GM18520 (cell line): ENCODE results near the gene C3orf85.

Experiments used
- ATAC-seq: cut with Tn5 transposase; IDR thresholded peaks from one replicate; pipeline ENCODE4 v1.9.1; 2021; ENCODE audit not compliant: unreplicated experiment

Gene C3orf85

DNA sequence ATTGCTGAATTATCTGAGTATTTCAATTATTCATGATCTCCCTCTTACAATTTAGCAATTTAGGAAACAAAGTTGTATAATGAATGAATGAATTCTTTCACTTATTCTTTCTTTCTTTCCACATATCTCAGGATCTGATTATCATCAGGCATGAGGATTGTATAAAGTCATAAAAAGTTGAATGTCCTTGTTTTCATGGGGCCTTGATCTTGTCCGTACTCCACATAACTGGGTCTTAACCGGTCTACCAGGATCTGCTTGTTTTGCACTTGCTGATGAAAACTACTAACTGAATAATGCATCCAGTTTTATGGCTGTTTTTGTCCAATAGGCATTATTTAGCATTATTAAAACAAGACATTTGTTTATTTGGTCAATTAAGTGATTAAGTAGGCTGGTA, 12.6 kb downstream of the C3orf85 start:
- ATAC-seq = no peak

DNA sequence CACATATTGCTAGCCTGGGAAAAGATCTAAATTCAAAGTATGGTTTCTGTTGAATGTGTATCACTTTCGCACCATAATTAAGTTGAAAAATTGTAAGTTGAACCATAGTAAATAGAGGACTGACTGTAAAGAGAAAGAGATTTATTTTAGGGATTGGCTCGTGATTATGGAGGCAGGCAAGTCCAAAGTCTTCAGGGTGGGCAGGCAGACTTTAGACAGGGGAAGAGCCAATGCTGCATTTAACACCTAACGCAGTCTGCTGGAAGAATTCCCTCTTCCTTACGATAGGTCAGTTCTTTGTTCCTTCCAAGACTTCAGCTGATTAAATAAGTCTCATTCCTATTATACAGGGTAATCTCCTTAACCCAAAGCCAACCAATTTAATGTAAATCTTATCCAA, 15.8 kb downstream of the C3orf85 start:
- no peak for ATAC-seq

- no peak for ATAC-seq
Observed at GRCh38 chr3:109154979-109155378, 18.5 kb downstream of the C3orf85 start.

GRCh38 chr3:109155828-109156227, 19.3 kb downstream of the C3orf85 start:
- no peak for ATAC-seq

DNA sequence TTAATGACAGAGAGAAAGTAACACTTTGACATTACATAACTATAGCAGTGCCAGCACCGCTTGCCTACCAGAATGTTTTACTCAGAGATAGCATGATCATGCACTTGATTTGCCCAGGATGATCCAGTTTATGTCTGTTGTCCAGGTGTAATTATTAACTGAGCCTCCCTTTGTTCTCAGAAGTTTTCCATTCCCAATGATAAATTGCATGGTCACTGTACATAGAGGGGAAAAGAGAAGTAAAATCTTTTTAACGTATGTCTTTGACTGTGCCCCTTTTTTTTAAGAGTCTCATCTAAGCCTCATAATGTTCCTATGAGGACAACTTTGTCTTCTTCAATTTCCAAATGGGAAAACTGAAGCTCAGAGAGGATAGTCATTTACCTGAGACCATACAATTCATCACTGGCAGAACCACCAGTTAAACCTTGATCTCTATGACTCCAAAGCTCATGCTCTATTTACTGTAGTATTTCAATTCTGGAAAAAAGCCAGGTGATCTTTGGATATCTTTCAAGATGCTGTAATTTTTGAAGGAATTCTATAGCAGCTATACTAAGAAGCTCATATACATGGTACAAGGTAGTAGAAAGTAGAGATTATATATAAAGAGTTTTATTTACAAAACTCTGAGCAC, 25.1 kb downstream of the C3orf85 start:
- no peak for ATAC-seq

DNA sequence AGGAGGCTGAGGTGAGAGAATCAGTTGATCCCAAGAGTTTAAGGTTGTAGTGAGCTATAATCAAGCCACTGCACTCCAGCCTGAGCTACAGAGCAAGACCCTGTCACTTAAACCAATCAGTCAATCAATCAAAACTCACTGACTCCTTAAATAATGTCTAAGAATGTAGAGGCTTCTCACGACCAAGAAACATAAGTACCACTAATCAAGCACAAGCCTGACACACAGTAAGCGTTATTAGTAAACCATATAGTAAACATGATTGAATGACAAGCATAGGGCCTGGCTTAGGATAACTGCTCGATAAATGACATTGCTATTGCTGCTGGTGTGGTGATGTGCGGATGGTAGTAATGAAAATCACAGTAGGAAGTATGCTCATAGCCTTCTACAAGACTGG, 29.4 kb downstream of the C3orf85 start:
- ATAC-seq = no peak

- no peak for ATAC-seq
Observed at GRCh38 chr3:109171479-109171878, 35.0 kb downstream of the C3orf85 start.

DNA sequence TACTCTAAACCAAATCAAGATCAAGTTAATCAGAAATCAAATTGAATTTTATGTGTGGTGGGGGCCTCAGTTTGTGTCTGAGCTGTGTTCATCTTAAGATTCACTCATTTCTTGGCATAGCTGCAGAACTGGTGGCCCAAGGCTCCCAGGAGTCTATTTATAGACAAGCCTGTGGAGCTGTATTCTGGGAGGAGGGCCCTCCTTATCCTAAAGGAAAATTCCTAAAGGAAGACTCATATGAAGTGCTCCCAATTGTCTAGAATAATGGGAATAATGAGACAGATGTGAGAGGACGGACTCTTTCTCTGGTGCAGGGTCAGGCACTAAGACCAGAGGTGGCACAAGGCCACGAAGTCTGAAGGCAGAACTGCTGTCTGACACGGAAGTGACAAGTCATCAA, 38.9 kb downstream of the C3orf85 start:
- ATAC-seq = no peak

DNA sequence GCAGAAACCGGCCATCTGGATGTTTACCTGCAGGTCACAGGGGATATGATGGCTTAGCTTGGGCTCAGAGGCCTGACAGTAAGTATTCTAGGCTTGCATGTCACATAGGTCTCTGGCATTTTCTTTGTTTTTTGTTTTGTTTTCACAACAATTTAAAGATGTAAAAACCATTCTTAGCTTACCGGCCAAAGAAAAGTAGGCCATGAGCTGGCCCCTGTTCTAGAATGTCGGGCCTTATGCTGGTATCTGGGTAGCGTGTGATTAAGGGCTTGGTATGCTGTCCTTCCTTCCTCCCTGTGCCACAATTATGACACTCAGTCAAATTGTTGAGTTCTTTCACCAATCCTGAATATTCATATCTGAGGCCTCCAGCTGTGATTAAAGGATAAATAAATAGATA, 40.2 kb downstream of the C3orf85 start:
- ATAC-seq = no peak

- ATAC-seq = no peak
Observed at GRCh38 chr3:109177908-109178307, 41.4 kb downstream of the C3orf85 start.

DNA sequence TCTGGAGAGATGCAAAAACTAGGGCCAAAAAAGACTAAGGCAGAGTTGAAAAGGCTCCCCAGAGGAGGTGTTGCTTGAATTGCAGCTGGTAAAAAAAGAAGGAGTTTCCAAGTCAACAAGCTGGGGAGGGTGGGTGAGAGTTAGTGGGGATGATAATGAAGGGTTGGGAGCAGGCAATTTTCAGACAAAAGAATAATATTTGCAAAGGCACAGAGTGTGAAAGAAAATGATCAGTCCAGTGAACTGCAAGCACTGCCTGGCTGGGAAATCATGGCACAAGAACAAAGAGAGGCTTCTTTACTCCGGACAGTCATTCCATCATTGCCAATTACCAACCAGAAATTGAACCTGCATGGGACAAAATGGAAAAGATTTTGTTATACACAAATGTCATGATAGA, 42.2 kb downstream of the C3orf85 start:
- ATAC-seq = no peak

DNA sequence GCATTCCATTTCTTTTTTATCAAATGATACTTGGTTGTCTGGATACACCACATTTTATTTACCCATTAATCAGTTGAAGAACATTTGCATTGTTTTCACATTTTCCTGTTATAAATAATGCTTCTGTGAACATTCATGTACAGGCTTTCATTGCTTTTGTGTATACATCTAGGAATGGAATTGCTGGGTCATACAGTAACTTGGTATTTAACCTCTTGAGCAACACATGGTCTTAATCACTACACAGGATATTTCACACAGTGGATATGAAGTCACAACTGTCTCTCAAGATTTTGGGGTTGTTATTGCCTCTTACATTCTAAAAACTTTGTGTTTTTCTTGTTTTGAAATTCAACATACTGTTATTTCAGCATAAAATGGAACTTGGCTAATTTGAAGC, 48.2 kb downstream of the C3orf85 start:
- no peak for ATAC-seq

- no peak for ATAC-seq
Observed at GRCh38 chr3:109187390-109187789, 50.9 kb downstream of the C3orf85 start.

DNA sequence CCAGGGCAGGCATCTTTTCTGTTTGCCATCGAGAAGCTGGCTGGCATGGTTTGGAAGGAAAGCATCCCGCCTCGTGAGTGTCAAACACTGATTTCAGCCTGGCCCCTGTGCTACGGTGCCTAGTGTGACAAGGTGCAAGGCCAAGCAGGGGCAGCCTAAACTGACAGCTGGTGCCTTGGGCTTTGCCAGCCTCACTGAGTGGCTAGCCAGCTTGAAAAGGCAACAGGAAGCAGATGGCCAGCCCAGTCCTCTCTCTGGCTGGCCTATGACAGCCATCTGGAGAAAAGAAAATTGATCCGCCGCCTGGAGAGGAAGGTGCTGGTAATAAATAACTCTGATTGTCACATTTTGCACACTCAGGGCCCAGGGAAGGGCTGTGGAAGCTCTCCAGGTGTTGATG, 52.2 kb downstream of the C3orf85 start:
- no peak for ATAC-seq

GRCh38 chr3:109191421-109191820, 54.9 kb downstream of the C3orf85 start:
- ATAC-seq = no peak

DNA sequence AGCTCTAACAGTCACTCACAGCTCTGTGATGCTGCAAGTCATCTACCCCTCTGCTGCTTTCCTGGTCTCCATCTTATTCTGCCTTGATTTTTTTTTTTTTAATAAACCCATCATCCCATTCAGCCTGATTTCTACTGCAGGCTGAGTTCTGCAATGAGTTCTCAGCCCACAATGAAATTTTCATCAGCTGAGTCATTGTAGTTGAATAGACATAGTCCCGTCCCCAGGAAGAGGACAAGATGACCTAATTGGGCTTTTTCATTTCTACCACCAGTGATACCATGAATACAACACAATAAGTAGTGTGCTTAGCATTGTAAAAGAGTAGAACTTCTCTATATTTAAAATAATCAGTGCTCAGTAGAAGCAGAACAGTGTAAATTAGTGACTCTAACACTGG, 59.3 kb downstream of the C3orf85 start:
- no peak for ATAC-seq
